ENCODE data around the gene CDCP2. TPM values are rescaled to one million over a fixed set of nuclear protein-coding genes. Genes with fewer than 3 reads are reported as not detected.

The CDCP2 gene
- total RNA-seq, 1 experiment from 2014 or later: not detected

DNA sequence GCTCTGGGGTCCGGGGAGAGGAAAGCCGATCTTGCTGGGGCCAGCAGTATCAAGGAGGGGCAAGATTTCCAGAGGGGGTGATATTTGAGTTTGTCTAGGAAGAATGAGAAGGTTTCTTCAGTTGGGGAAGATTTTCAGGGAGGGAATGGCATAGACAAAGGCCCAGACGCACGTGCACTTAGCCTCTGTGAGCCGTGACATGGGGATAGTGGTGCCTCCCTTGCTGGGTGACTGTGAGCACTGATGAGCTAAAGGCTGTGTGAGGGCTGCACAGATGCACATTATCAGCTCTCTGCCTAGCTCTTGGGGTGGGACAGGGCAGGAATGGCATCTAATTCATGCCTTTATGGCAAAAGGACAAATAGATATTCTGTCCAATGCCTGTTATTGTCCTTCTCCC, 1.8 kb downstream of the CDCP2 start:
- no peak for TF ChIP-seq CTCF (IDR thresholded peaks at IDR 0.05)
- TF ChIP-seq REST (IDR thresholded peaks at IDR 0.05; ENCODE audit: insufficient read depth in 1 of 2, low read depth in 2 of 2, low read length in 1 of 2): no peak
- TF ChIP-seq POLR2AphosphoS5 (IDR thresholded peaks at IDR 0.05; ENCODE audit: low read depth, low read length): no peak
- TF ChIP-seq SIN3A (IDR thresholded peaks at IDR 0.05; ENCODE audit: borderline replicate concordance, insufficient read depth, low read depth, low read length): no peak
- no peak for TF ChIP-seq TCF7L2 (IDR thresholded peaks at IDR 0.05; ENCODE audit: low read depth, low read length)
- H3K4me3 ChIP-seq (ENCODE audit: low read depth in 2 of 2, low read length in 2 of 2): no peak overlapping the region
- no peak for DNase-seq (ENCODE audit: low read depth, low spot score)
- ChIA-PET POLR2A (no interaction called here), CTCF (no interaction called here)
- intact Hi-C loops (cut with micrococcal nuclease; ENCODE audit: unreplicated experiment) (no loop called here), in situ Hi-C loops (cut with HindIII; ENCODE audit: low pct_unique_long_range_greater_than_20kb, low sequenced_read_pairs) (no loop called here)
- no peaks in the 10 kb centered on the region for H3K27me3 ChIP-seq (ENCODE audit: control insufficient read depth, insufficient read depth, low read length)
- H3K4me1 ChIP-seq (ENCODE audit: control insufficient read depth, insufficient read depth, low read length): no peaks in the 10 kb centered on the region
- BruUV-seq (replicated peaks): no TSS peak
- ATAC-seq: no peak
- H3K9me3 ChIP-seq (ENCODE audit: control insufficient read depth, insufficient read depth, low read depth, low read length): no peaks in the 10 kb centered on the region
- H3K27ac ChIP-seq (ENCODE audit: low read length): no peak overlapping the region
- H3K36me3 ChIP-seq (ENCODE audit: control insufficient read depth, insufficient read depth, low read length): no peaks in the 10 kb centered on the region

GRCh38 chr1:54149734-54150133, 3.1 kb downstream of the CDCP2 start:
- intact Hi-C loops (cut with micrococcal nuclease; ENCODE audit: unreplicated experiment): no loop called here
- CTCF ChIA-PET: no interaction called here

More at GRCh38 chr1:54149734-54150133, 3.1 kb downstream of the CDCP2 start:
- in situ Hi-C loops (cut with HindIII; ENCODE audit: low pct_unique_long_range_greater_than_20kb, low sequenced_read_pairs): no loop called here
- TF ChIP-seq REST (IDR thresholded peaks at IDR 0.05; ENCODE audit: insufficient read depth in 1 of 2, low read depth in 2 of 2, low read length in 1 of 2) (no peak), POLR2AphosphoS5 (IDR thresholded peaks at IDR 0.05; ENCODE audit: low read depth, low read length) (no peak), CTCF (IDR thresholded peaks at IDR 0.05) (no peak), SIN3A (IDR thresholded peaks at IDR 0.05; ENCODE audit: borderline replicate concordance, insufficient read depth, low read depth, low read length) (no peak), TCF7L2 (IDR thresholded peaks at IDR 0.05; ENCODE audit: low read depth, low read length) (no peak)
- no peak overlapping the region for H3K27ac ChIP-seq (ENCODE audit: low read length)
- no peaks in the 10 kb centered on the region for H3K27me3 ChIP-seq (ENCODE audit: control insufficient read depth, insufficient read depth, low read length)
- ATAC-seq (no peak), DNase-seq (ENCODE audit: low read depth, low spot score) (no peak)
- no peaks in the 10 kb centered on the region for H3K9me3 ChIP-seq (ENCODE audit: control insufficient read depth, insufficient read depth, low read depth, low read length)
- H3K4me3 ChIP-seq (ENCODE audit: low read depth in 2 of 2, low read length in 2 of 2): no peak overlapping the region
- BruUV-seq (replicated peaks): no TSS peak
- no peaks in the 10 kb centered on the region for H3K4me1 ChIP-seq (ENCODE audit: control insufficient read depth, insufficient read depth, low read length)
- POLR2A ChIA-PET: no interaction called here
- no peaks in the 10 kb centered on the region for H3K36me3 ChIP-seq (ENCODE audit: control insufficient read depth, insufficient read depth, low read length)
